Limb (tissue), 2 donors: ENCODE data around the gene TOM1.
"Not testable (repeated sequence)": the region's sequence is repeated elsewhere in the genome, so short reads cannot be mapped to it uniquely, and the experiment has no call there.

Experiments used
- DNase-seq, 2 donors: peaks; one replicate each; pipeline ENCODE4 v3.0.0-alpha.2; 2016; ENCODE audit errors: extremely low spot score in 2 of 2

TOM1 gene

GRCh38 chr22:35394810-35395563 is 95.3 kb downstream of the TOM1 start:
- DNase-seq: no peak

GRCh38 chr22:35396622-35397021 is 96.9 kb downstream of the TOM1 start:
- DNase-seq: not testable (repeated sequence)

- DNase-seq: no peak
Measured at GRCh38 chr22:35397095-35397904, 97.6 kb downstream of the TOM1 start.
